Colonic mucosa (tissue), 4 donors: Measurements from ENCODE around the gene SCAMP2. TPM values are rescaled to one million over a fixed set of nuclear protein-coding genes. Genes with fewer than 3 reads are reported as not detected.

Experiments
- DNase-seq: peaks from one replicate; pipeline ENCODE4 v3.0.0-alpha.2; 2020
- H3K27ac ChIP-seq: fragments of 200-600 bp; one replicate; pipeline ENCODE4 v1.8.0; 2021
- H3K27me3 ChIP-seq: fragments of 200-600 bp; one replicate; pipeline ENCODE4 v1.8.0; 2021
- H3K36me3 ChIP-seq: fragments of 200-600 bp; one replicate; pipeline ENCODE4 v1.8.0; 2021
- H3K4me1 ChIP-seq: fragments of 200-600 bp; one replicate; pipeline ENCODE4 v1.8.0; 2021; ENCODE audit warnings: mild to moderate bottlenecking
- H3K4me3 ChIP-seq: fragments of 200-600 bp; one replicate; pipeline ENCODE4 v1.8.0; 2021
- H3K9ac ChIP-seq, 2 donors: one replicate each; pipeline ENCODE4 v1.7.0; 2013; ENCODE audit warnings: control low read depth in 2 of 2, low read depth in 2 of 2, low read length in 2 of 2
- H3K9me3 ChIP-seq: fragments of 200-600 bp; one replicate; pipeline ENCODE4 v1.8.0; 2021
- CTCF ChIP-seq: fragments of 200-600 bp; IDR thresholded peaks from one replicate; pipeline ENCODE4 v1.8.0; 2022; ENCODE audit warnings: antibody characterized with exemption, mild to moderate bottlenecking
- intact Hi-C: fragments of 100-400 bp; cut with DNase I; formaldehyde crosslinking; loops from one replicate; pipeline ENCODE4 v1.14.1; 2022
- microRNA-seq: library from miRNA; unstranded; fragments of <30 nt; microRNA quantifications from one replicate; pipeline ENCODE4, GENCODE V29; 2019
- total RNA-seq, 2 donors: library from RNA; stranded (reverse); fragmentation: NEBNext Ultra II Directional in 1 of 2; extraction: Animal tissue kit (Norgen Biotek cat#: 25700) in 1 of 2; gene quantifications; one replicate each; pipeline ENCODE4 v1.2.1, GENCODE V29; 2021
- donor health status: healthy.
- donor health status: DM: no; HTN: no; CAD: no.
- donor health status: DM: no; HTN: no; CAD: no.

Gene SCAMP2
- total RNA-seq, 2 donors from 2014 or later: 152 to 204 TPM

- no peaks in the 10 kb centered on the region for H3K9me3 ChIP-seq
- H3K4me1 ChIP-seq: peaks cover 26% of the 10 kb centered on the region
- DNase-seq: no peak
- no peak for TF ChIP-seq CTCF
- no peak overlapping the region for H3K27ac ChIP-seq
- no peak overlapping the region for H3K9ac ChIP-seq
- no peaks in the 10 kb centered on the region for H3K36me3 ChIP-seq
- intact Hi-C loops: no loop called here
- H3K27me3 ChIP-seq: no peaks in the 10 kb centered on the region
- no peak overlapping the region for H3K4me3 ChIP-seq
These were observed 78.8 kb downstream of the SCAMP2 start for GRCh38 chr15:74794248-74794969.

Small RNAs within 50 kb of the gene (microRNA-seq; reads per million reads assigned to microRNA genes)
- gene MIR6882: 2.2 reads per million

Other genes with a start within 250 kb of the SCAMP2 start
- gene EDC3, start 177.3 kb downstream of the SCAMP2 start, total RNA-seq: 10 to 100 TPM; 21.3 to 32.7 TPM
- not detected for gene CYP1A1, start 147.8 kb downstream of the SCAMP2 start, total RNA-seq
- gene CYP1A2, start 124.5 kb downstream of the SCAMP2 start, total RNA-seq: not detected
- 100 to 1,000 TPM in 1 of 2 donors, 10 to 100 TPM in 1; 64.3 to 126 TPM for gene CSK, start 91.3 kb downstream of the SCAMP2 start, total RNA-seq
- gene LMAN1L, start 60.5 kb downstream of the SCAMP2 start, total RNA-seq: not detected
- not detected for gene CPLX3, start 46.7 kb downstream of the SCAMP2 start, total RNA-seq
- gene ULK3, start 30.2 kb downstream of the SCAMP2 start, total RNA-seq: 10 to 100 TPM; 45.6 to 50.7 TPM
- gene MPI, start 16.7 kb upstream of the SCAMP2 start, total RNA-seq: 10 to 100 TPM; 50.7 to 68.0 TPM
- gene FAM219B, start 33.5 kb upstream of the SCAMP2 start, total RNA-seq: 10 to 100 TPM; 44.7 to 54.2 TPM
- 100 to 1,000 TPM; 563 to 623 TPM for gene COX5A, start 64.7 kb upstream of the SCAMP2 start, total RNA-seq
- 10 to 100 TPM in 1 of 2 donors, 1 to 10 TPM in 1; 7.8 to 25.5 TPM for gene RPP25, start 83.4 kb upstream of the SCAMP2 start, total RNA-seq
- 10 to 100 TPM in 1 of 2 donors, 1 to 10 TPM in 1; 4.9 to 24.9 TPM for gene SCAMP5, start 122.2 kb upstream of the SCAMP2 start, total RNA-seq
- 10 to 100 TPM; 10.1 to 23.1 TPM for gene PPCDC, start 150.2 kb upstream of the SCAMP2 start, total RNA-seq